GM12874 (cell line): Measurements from ENCODE around the gene MTCH1.

Source experiments
- CTCF ChIP-seq: IDR thresholded peaks from 2 replicates; pipeline ENCODE4 v1.5.1; 2011; ENCODE audit warnings: low read depth, mild to moderate bottlenecking, control low read depth, low read length, moderate library complexity; ENCODE audit not compliant: insufficient read depth

MTCH1 gene

GRCh38 chr6:36933102-36933501 lies 52.9 kb downstream of the MTCH1 start:
- no peak for TF ChIP-seq CTCF

- TF ChIP-seq CTCF: no peak
Measured at GRCh38 chr6:36930483-36930882, 55.5 kb downstream of the MTCH1 start.

- no peak for TF ChIP-seq CTCF
Measured at GRCh38 chr6:36929607-36930006, 56.4 kb downstream of the MTCH1 start.

- TF ChIP-seq CTCF: no peak
Measured at GRCh38 chr6:36929152-36929551, 56.8 kb downstream of the MTCH1 start.

GRCh38 chr6:36928547-36928918 lies 57.5 kb downstream of the MTCH1 start:
- TF ChIP-seq CTCF: no peak

GRCh38 chr6:36927691-36928546 lies 58.1 kb downstream of the MTCH1 start:
- no peak for TF ChIP-seq CTCF

- TF ChIP-seq CTCF: no peak
Measured at GRCh38 chr6:36926708-36927513, 59.1 kb downstream of the MTCH1 start.
